22Rv1 (cell line): Measurements from ENCODE around the gene PAK5.

Experiments used
- CTCF ChIP-seq: fragments of 450-650 bp; IDR thresholded peaks from 2 replicates; pipeline ENCODE4 v1.5.1; 2017; ENCODE audit warnings: mild to moderate bottlenecking
- ZFX ChIP-seq: fragments of 450-650 bp; IDR thresholded peaks from 2 replicates; pipeline ENCODE4 v1.6.1; 2017; ENCODE audit warnings: antibody characterized with exemption, borderline replicate concordance

- TF ChIP-seq CTCF (no peak), ZFX (no peak)
Measured at GRCh38 chr20:9520086-9520485, 318.8 kb downstream of the PAK5 start.
